T-helper 17 cell (primary cell): ENCODE data around the gene LMAN1. TPM values are rescaled to one million over a fixed set of nuclear protein-coding genes. Genes with fewer than 3 reads are reported as not detected.

Source experiments
- total RNA-seq, 4 donors: library from RNA in 2 of 4; stranded (reverse) in 2 of 4; gene quantifications; one replicate each; pipeline ENCODE4 v1.2.3 and lab custom pipeline; 2022 to 2026

Gene LMAN1
- total RNA-seq, 2 donors from 2014 or later, result 47.2 to 58.1 TPM

Other genes with a start within 250 kb of the LMAN1 start
- 10 to 100 TPM; 77.7 to 78.9 TPM for gene SEC11C, start 219.4 kb downstream of the LMAN1 start, total RNA-seq
- gene GRP, start 139.1 kb downstream of the LMAN1 start, total RNA-seq, result not detected
- gene RAX, start 85.8 kb downstream of the LMAN1 start, total RNA-seq, result not detected
- not detected for gene CPLX4, start 40.6 kb downstream of the LMAN1 start, total RNA-seq